ENCODE measurements around the gene LAMA4.

The LAMA4 gene

GRCh38 chr6:112163295-112164257 lies 90.8 kb downstream of the LAMA4 start:
- TF ChIP-seq CTCF (IDR thresholded peaks at IDR 0.05; ENCODE audit: insufficient read depth, low read depth, low read length, missing control alignments): peak; percentile 95
- peak; percentile 62 for DNase-seq (ENCODE audit: low read depth)
- no peak overlapping the region for H3K4me3 ChIP-seq (ENCODE audit: low read length)

DNA sequence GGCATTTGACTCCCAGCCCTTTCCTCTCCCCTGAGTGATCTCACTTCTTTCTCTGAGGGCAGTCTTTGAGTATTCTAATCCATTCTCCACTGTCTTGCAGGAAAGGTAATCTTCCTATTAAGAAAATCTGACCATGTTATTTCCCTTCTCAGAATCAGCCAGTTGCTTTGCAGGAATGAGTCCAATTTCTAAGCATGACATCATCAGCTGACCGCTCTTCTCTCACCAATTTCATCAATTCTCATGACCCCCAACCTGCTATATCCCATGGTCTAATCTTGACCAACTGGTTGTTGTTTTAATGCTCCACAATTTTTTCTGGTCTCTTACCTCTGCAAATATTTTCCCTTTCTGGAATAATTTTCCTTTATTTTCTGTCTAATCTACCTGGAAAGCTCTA lies 93.6 kb downstream of the LAMA4 start:
- no peak for TF ChIP-seq CTCF (IDR thresholded peaks at IDR 0.05; ENCODE audit: insufficient read depth, low read depth, low read length, missing control alignments)
- DNase-seq (ENCODE audit: low read depth): no peak
- no peak overlapping the region for H3K4me3 ChIP-seq (ENCODE audit: low read length)

DNA sequence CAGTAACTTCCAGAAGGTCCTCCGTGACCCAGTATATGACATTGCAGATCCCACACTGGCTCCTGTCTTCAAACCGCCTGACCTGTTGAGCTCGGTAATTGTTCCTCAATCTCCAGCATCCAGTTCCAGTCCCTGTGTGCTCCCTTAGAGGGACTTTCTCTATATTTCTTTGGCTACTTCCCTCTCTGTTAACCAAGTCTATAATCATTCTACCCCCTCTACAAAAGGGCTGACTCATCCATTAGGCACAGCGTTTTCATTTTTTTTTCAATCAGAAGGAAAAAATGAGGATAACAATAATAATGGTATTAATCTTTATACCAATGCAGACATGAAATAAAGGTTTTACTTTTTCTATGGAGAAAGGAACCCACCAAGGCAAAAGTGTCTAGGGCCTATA lies 97.7 kb downstream of the LAMA4 start:
- TF ChIP-seq CTCF (IDR thresholded peaks at IDR 0.05; ENCODE audit: insufficient read depth, low read depth, low read length, missing control alignments): no peak
- no peak overlapping the region for H3K4me3 ChIP-seq (ENCODE audit: low read length)
- no peak for DNase-seq (ENCODE audit: low read depth)

- no peak for TF ChIP-seq CTCF (IDR thresholded peaks at IDR 0.05; ENCODE audit: insufficient read depth, low read depth, low read length, missing control alignments)
- no peak overlapping the region for H3K4me3 ChIP-seq (ENCODE audit: low read length)
- DNase-seq (ENCODE audit: low read depth): no peak
Measured at GRCh38 chr6:112155886-112156285, 98.5 kb downstream of the LAMA4 start.

- no peak for TF ChIP-seq CTCF (IDR thresholded peaks at IDR 0.05; ENCODE audit: insufficient read depth, low read depth, low read length, missing control alignments)
- H3K4me3 ChIP-seq (ENCODE audit: low read length): no peak overlapping the region
- DNase-seq (ENCODE audit: low read depth): no peak
Measured at GRCh38 chr6:112154711-112155110, 99.7 kb downstream of the LAMA4 start.

DNA sequence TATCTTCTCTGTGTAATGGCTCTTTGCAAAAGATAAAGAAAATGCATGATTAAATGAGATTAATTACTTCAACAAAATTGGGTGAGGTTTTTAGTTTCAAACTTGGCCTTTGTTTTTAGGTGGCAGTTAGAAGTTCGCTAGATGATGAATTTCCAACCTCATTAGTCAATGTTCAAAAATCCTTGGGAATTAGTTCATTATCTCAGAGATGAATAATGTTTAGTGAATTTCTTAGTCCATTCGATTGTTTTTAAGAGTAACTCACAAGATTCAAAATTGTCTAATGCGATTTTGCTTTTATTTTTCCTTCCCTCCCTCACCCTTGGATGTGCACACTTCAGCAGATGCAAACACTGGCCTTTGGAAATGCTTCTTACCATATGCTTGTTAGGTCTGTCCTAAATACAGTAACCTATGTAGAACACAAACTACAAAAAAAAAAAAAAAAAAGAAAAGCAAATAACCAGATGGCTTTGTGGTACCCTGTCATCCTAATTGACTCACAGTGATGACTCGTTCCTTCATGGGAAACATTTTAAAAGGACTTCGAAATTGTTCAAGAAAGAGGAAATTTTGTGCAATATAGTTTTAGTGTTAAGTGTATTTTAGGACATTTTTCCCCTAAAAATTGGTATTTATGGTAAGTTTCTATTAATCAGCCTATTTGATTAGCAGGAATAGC lies 100.3 kb downstream of the LAMA4 start:
- no peak for TF ChIP-seq CTCF (IDR thresholded peaks at IDR 0.05; ENCODE audit: insufficient read depth, low read depth, low read length, missing control alignments)
- no peak overlapping the region for H3K4me3 ChIP-seq (ENCODE audit: low read length)
- DNase-seq (ENCODE audit: low read depth): peak; percentile 65

Measured in epithelial cell of esophagus (primary cell).